Endothelial cell of hepatic sinusoid (primary cell): ENCODE measurements around the gene ZSWIM2.
"Not testable (repeated sequence)": the region's sequence is repeated elsewhere in the genome, so short reads cannot be mapped to it uniquely, and the experiment has no call there.

Experiments used
- in situ Hi-C: cut with HindIII; loops from 2 replicates; pipeline ENCODE4 v1.10.0; 2017; ENCODE audit warnings: low sequenced_read_pairs

The ZSWIM2 gene

DNA sequence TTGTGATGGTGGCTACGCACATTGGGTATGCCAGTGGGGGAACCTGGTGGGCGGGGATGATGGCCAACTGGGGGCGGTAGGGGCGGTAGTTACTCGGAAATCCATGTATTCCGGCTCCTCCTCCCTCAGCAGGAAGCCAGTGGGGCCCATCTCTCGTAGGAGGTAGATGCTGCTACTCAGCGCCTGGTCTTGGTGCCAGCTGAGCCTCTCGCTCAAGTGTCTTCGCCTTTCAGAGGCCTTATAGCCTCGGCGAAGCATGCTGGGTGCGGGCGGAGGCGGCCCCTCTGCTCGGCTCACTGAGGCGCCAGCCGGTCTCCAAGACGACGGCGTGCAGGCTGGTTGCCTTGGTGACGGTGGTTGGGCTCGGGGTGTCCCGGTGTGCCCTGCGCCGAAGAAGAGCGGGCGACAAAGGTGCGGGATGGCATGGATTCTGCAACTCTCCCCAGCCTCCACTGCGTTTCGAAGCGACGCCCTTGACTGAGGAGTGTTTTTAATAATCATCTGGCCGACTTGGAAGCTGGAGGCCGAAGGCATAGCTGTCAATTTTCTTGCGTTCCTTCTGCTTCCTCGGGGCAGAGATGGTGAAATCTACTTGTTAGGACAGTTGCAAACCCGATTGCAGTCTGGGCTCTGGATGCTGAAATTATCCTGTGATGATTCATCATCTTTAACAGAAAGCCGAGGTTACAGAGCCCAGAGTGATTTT lies at the start of gene ZSWIM2:
ZSWIM2 (minus strand) TSS at position 298 of the 706 bp plus-strand sequence; CDS start at position 258, 40 bp downstream.
- in situ Hi-C loops = no loop called here

GRCh38 chr2:186896220-186896619 lies 47.2 kb upstream of the ZSWIM2 start:
- in situ Hi-C loops = not testable (repeated sequence)

GRCh38 chr2:186895451-186895850 lies 46.5 kb upstream of the ZSWIM2 start:
- in situ Hi-C loops = no loop called here

- in situ Hi-C loops = no loop called here
These were observed 45.5 kb upstream of the ZSWIM2 start for GRCh38 chr2:186894478-186894877.

DNA sequence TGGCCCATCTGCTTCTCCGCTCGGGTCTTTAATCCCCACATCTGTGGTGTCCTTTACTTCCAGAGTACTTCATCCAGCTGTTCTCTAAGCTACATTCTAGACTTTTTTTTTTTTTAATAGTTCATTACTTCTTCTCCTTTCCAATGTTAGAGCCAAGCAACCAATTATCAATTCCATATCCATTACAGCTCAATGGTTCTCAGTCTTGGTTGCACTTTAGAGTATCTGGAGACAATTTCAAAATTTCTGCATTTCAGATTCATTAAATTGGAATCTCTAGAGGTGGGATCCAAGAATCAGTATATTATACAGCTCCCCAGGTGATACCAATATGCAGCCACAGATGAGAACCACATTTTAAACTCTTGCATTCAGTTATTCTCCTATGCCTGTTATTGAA lies 43.9 kb upstream of the ZSWIM2 start:
- in situ Hi-C loops = no loop called here

- in situ Hi-C loops = no loop called here
These were observed 42.2 kb upstream of the ZSWIM2 start for GRCh38 chr2:186891185-186891621.

DNA sequence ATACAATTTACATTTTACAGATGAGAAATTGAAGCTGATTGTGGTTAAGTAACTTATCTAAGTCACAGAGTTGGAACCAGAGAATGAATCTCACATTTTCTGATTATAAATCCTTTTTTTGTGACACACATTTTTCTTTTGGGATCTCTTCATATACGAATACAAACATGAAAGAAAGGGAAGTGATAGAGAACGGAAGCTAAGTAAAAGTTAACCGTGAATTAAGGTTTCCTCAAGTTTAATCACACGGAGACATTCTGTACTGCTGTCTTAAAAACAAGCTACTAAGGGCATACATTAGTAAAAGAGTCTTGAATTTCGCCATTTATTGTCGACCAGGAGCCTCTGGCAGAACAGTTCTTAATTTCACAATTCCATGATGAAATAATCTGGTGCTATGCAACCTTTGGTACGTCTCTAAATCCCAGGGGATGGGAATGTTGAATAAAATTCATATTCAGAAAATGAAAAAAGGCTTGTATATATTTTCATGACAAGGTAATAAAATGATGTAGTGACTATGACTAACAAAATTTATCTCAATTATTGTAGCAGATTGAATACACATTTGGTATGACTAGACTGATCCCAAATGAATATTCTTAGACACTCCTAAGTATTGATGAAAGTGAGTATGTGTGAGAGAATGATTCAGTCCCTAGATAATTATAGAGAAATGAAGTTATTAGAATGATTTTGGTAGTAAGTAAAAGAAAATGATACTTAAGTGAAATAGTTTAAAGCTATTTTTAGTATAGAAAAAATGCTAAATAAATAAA lies 40.3 kb upstream of the ZSWIM2 start:
- in situ Hi-C loops = no loop called here

DNA sequence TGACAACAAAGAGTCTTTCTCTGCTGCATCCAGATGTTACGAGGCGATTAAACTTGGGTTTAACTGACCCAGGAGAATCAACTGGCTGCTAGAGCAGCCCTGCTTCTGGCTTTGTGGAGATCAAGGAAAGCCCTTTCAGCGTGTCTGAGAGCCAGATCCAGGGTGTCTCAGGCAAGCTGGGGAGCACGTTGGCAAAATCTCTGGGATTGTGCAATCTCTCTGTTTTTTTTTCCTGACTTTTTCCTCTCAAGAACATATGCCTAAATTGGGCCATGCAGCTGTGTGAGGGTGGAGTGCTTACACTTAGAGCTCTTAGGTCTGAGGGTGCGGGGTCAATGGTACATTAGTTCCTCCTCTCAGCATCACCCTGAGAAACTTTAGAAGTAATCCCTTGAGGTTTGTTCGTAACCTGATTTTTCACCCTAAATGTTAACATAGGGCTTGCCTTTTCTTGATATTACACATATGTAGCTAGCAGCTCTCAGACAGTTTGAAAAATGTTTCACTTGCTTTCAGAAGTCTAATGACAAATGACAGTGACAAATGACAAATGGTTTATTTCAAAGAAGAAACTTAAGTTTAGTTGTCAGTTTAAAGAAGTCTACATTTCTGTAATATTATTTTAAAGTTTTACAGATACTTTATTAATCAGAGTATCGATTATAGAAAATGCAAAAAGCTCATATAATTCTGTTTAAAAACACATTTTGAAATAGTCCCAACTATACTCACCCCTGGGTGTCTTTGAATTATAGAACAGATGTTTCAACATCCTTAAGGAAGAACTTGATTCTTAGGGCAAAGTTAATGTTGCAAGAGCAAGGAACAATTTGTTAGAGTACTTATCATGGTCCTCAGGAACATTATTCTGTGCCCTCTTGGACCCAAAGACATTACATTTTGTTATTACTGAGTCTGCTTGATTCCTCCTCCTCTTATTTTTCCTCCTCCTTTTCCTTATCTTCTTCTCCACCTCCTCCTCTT lies 38.4 kb upstream of the ZSWIM2 start:
- in situ Hi-C loops = no loop called here

GRCh38 chr2:186884587-186884986 lies 35.6 kb upstream of the ZSWIM2 start:
- in situ Hi-C loops = loop anchor here (5.0 kb wide), 1 partner anchor 98 kb away; no protein-coding TSS in a partner anchor

DNA sequence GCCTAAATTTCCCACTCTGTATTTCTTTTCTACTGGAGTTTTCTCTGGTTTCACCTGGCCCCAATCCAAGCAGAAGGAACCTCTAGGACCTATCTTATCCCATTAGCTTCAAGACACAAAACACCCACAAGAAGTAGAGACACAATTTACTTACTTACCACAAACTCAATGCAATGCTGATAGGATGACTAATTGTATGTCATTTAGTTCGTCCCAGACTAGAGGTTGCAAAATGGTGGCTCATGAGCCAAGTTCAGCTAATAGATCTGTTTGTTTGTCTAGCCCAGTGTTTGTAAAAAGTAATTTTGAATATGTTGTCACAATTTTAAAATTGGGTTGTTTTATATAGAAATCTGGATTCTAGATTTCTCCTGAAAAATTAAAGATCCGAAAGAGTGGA lies 34.7 kb upstream of the ZSWIM2 start:
- in situ Hi-C loops = loop anchor here (5.0 kb wide), 1 partner anchor 99 kb away; no protein-coding TSS in a partner anchor

GRCh38 chr2:186882511-186883071 lies 33.6 kb upstream of the ZSWIM2 start:
- in situ Hi-C loops = loop anchor here (5.0 kb wide), 1 partner anchor 100 kb away; no protein-coding TSS in a partner anchor

GRCh38 chr2:186881660-186882059 lies 32.7 kb upstream of the ZSWIM2 start:
- in situ Hi-C loops = loop anchor here (5.0 kb wide), 1 partner anchor 101 kb away; no protein-coding TSS in a partner anchor

DNA sequence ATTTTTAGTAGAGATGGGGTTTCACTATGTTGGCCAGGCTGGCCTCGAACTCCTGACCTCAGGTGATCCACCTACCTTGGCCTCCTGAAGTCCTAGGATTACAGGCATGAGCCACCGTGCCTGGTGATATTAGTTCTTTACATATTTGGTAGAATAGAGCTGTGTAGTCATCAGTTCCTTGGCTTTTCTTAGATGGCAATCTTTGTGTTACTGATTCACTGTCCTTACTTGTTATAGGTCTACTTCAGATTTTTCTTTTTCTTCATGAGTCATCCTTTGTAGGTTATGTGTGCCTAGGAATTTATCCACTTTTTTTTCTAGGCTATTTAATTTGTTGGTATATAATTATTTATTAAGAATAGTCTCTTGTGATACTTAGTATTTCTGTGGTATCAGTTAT lies 30.3 kb upstream of the ZSWIM2 start:
- in situ Hi-C loops = no loop called here

- in situ Hi-C loops = loop anchor here (5.0 to 25.0 kb wide), 2 partner anchors 38 to 563 kb away; partner anchors contain the start of gene CALCRL
These were observed 25.7 kb upstream of the ZSWIM2 start for GRCh38 chr2:186874713-186875112.

DNA sequence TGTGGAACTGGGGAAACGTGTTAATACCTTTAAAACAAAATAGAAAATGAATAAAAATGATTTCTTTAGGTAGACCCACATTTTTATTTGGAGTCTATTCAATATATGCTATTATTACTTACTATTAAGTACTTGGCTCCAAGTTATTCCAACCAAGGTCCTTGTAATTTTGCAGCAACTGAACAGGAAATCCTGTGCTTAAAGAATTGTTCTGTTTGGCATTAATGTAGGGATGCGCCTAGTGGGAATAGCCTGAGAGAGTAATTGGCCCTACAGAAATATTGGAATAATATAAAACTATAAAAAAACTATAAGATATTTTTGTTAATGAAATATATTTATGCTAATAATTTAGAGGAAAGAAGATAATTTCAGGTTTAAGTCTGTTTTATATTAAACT lies 22.9 kb upstream of the ZSWIM2 start:
- in situ Hi-C loops = loop anchor here (5.0 to 25.0 kb wide), 2 partner anchors 40 to 565 kb away; partner anchors contain the start of gene CALCRL

DNA sequence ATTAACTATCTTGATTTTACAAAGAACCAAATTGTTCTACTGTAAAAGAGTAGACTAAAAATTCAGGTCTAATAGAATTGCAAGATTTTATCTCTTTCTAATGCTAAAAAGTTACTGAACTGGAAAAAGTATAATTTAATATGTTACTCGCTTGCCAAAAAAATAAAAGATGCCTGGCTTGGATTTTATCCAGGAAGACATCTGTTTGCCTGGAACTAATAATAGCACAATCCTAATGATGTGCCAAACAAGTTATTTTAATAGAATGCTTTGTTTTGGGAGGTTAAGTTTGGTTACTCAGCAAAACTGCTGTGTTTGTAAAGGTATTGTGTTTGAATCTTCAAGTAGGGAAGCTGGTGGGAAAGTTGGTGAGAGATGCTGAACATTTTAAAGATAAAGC lies 19.4 kb upstream of the ZSWIM2 start:
- in situ Hi-C loops = loop anchor here (25.0 kb wide), 1 partner anchor 569 kb away; the partner anchor contains the start of gene CALCRL

- in situ Hi-C loops = loop anchor here (25.0 kb wide), 1 partner anchor 574 kb away; the partner anchor contains the start of gene CALCRL
These were observed 14.1 kb upstream of the ZSWIM2 start for GRCh38 chr2:186862869-186863709.

DNA sequence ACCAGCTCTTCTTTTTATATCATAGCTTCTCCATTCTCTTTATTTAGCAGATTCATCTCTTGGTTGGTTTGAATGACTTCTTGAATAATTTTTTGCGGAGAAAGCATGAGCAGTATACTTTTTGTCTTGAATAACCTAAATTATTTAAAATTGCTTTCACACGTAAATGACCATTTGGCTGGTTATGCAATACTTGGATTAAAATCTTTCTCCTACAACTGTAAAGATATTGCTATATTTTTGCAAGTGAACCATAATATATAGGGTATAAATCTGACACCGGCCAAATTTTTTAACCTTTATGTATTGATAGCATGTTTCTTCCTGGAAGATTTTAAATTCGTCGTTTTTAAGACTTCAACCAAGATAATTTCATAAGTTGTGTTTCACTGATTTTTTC lies 6.2 kb upstream of the ZSWIM2 start:
- in situ Hi-C loops = loop anchor here (25.0 kb wide), 1 partner anchor 582 kb away; the partner anchor contains the start of gene CALCRL

DNA sequence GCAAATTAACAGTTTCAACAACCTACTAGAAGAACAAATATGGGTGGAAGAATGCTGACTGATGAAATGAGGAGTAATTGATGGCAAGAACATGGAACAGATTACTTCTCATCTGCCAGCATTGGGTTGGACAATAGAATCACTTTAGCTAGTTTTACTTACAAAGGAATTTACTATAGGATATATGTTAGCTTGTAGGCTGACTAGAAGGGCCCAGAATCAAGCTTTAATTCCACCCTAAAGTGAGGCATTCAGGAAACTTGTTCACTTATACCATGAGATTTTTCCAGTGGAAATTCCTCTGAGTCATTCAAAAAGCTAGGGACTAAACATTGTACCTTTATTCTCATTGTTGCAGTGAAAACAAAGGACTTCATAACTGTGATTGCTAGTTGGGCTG lies 5.0 kb upstream of the ZSWIM2 start:
- in situ Hi-C loops = loop anchor here (25.0 kb wide), 1 partner anchor 583 kb away; the partner anchor contains the start of gene CALCRL
